ENCODE results near the gene TSBP1.
"Not testable (repeated sequence)": the region's sequence is repeated elsewhere in the genome, so short reads cannot be mapped to it uniquely, and the experiment has no call there.

Gene TSBP1

GRCh38 chr6:32298632-32299336 is 72.9 kb downstream of the TSBP1 start:
- no peak for DNase-seq
- in situ Hi-C loops (cut with HindIII; ENCODE audit: low pct_ligation_motif_present, low pct_unique_long_range_greater_than_20kb, low sequenced_read_pairs) = no loop called here

- in situ Hi-C loops (cut with HindIII; ENCODE audit: low pct_ligation_motif_present, low pct_unique_long_range_greater_than_20kb, low sequenced_read_pairs); DNase-seq: not testable (repeated sequence)
Measured at GRCh38 chr6:32294980-32295379, 76.7 kb downstream of the TSBP1 start.

DNA sequence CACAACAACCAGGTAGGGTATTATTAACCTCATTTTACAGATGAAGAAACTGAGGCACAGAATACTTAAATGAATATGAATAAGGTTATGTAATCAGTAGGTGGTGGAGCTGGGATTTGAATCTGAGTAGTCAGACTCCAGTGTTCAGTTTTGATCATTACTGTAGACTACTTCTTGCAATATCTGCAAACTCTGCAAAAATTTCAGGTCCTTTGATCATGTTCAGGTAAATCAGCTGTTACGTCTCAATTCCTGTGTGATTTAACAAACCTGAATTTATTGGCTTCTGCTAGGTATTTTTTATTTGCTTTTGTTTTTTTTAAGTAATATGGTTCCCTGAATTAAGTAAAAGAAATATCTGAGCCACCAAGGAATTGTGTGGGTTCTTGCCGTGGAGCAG is 77.1 kb downstream of the TSBP1 start:
- in situ Hi-C loops (cut with HindIII; ENCODE audit: low pct_ligation_motif_present, low pct_unique_long_range_greater_than_20kb, low sequenced_read_pairs) = no loop called here
- DNase-seq = no peak

GRCh38 chr6:32293695-32294094 is 78.0 kb downstream of the TSBP1 start:
- in situ Hi-C loops (cut with HindIII; ENCODE audit: low pct_ligation_motif_present, low pct_unique_long_range_greater_than_20kb, low sequenced_read_pairs) = no loop called here

DNA sequence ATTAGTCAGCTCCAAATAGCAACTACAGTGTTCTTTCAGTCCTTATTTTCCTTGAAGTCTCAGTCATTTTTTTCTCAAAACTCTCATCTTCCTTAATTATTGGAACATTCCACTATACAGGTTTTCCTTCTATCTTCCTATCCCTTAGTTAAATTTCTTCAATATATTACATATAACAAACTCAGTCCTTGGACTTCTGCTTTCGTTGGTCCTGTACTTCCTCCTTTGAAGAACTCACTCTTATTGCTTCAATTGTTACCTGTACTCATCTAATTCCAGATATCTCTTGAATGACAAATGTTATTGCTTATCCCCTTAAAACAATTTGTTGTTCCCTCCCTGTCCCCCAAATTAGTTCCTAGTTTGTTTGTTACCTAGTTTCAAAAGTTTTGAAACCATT is 80.2 kb downstream of the TSBP1 start:
- no peak for DNase-seq
- in situ Hi-C loops (cut with HindIII; ENCODE audit: low pct_ligation_motif_present, low pct_unique_long_range_greater_than_20kb, low sequenced_read_pairs) = no loop called here

More at GRCh38 chr6:32293695-32294094, 78.0 kb downstream of the TSBP1 start:
- no peak for DNase-seq

- no peak for DNase-seq
- in situ Hi-C loops (cut with HindIII; ENCODE audit: low pct_ligation_motif_present, low pct_unique_long_range_greater_than_20kb, low sequenced_read_pairs) = no loop called here
Measured at GRCh38 chr6:32290886-32291450, 80.7 kb downstream of the TSBP1 start.

DNA sequence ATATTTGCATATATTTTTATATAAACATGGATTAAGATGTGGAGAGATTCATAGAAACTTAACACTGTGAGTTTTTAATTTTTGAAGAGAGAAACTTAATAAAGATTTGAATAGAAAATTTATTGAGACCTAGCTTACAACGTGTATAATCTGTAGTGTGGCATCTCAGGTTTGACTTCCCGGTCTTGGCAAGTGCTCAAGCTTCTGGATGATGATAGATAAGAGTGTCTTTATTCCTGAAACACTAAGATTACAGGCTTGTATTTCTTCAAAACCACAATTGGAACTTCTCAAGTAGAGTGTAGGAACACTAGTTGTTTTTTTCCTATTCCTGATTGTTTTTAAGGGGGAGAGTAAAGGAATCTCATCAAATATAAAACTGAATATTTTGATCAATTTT is 83.3 kb downstream of the TSBP1 start:
- no peak for DNase-seq
- in situ Hi-C loops (cut with HindIII; ENCODE audit: low pct_ligation_motif_present, low pct_unique_long_range_greater_than_20kb, low sequenced_read_pairs) = no loop called here

GRCh38 chr6:32273801-32274577 is 97.7 kb downstream of the TSBP1 start:
- DNase-seq; in situ Hi-C loops (cut with HindIII; ENCODE audit: low pct_ligation_motif_present, low pct_unique_long_range_greater_than_20kb, low sequenced_read_pairs): not testable (repeated sequence)

- no peak for DNase-seq
- in situ Hi-C loops (cut with HindIII; ENCODE audit: low pct_ligation_motif_present, low pct_unique_long_range_greater_than_20kb, low sequenced_read_pairs) = no loop called here
Measured at GRCh38 chr6:32271429-32271828, 100.3 kb downstream of the TSBP1 start.

GRCh38 chr6:32268459-32268858 is 103.2 kb downstream of the TSBP1 start:
- in situ Hi-C loops (cut with HindIII; ENCODE audit: low pct_ligation_motif_present, low pct_unique_long_range_greater_than_20kb, low sequenced_read_pairs); DNase-seq: not testable (repeated sequence)

- no peak for DNase-seq
- in situ Hi-C loops (cut with HindIII; ENCODE audit: low pct_ligation_motif_present, low pct_unique_long_range_greater_than_20kb, low sequenced_read_pairs) = no loop called here
Measured at GRCh38 chr6:32267035-32267434, 104.7 kb downstream of the TSBP1 start.

- DNase-seq; in situ Hi-C loops (cut with HindIII; ENCODE audit: low pct_ligation_motif_present, low pct_unique_long_range_greater_than_20kb, low sequenced_read_pairs): not testable (repeated sequence)
Measured at GRCh38 chr6:32257262-32257661, 114.4 kb downstream of the TSBP1 start.

DNA sequence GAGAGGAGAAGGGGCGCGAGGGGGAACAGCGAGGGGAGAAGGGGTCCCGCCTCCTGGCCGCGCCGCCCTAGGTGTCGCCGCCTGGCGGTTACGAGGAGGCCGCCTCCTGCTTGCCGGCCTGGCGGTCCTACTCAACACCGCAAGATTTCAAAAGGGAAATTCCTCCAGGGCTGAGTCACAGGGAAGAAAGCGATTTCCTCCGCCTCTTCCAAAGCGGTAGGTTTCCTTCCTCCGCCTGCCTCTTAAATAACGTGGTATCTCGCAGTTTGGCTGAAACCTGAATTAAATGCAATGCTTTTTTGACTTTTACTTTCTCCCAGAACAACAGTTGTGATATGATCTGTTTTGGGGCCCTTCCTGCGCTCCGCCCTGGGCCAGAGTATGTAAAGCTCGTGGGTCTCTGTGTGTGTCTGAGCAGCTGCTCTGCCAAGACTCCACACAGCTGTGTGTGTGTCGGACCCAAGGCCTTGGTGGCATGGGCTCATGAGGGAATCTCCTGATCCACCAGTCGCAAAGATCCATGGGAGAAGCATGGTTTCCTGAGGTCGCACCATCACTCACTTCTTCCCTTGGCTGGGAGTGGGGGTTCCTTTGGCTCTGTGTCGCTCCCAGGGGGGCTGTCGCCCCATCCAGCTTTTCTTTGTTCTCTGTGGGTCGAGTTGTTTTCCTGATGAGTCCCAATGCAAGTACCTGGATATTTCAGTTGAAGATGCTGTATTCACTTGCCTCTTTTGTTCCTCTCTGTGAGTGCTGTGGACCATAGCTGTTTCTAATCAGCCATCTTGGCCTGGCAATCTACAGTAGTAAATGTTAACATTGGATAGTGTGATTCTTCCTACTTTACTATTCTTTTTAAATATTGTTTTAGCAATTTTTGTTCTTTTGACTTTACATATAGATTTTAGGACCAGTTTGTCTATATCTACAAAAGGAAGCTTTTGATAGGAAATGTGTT is 116.2 kb downstream of the TSBP1 start:
- in situ Hi-C loops (cut with HindIII; ENCODE audit: low pct_ligation_motif_present, low pct_unique_long_range_greater_than_20kb, low sequenced_read_pairs) = no loop called here
- peak; percentile 91 for DNase-seq

- in situ Hi-C loops (cut with HindIII; ENCODE audit: low pct_ligation_motif_present, low pct_unique_long_range_greater_than_20kb, low sequenced_read_pairs) = no loop called here
- DNase-seq = no peak
Measured at GRCh38 chr6:32254761-32255198, 116.9 kb downstream of the TSBP1 start.

DNA sequence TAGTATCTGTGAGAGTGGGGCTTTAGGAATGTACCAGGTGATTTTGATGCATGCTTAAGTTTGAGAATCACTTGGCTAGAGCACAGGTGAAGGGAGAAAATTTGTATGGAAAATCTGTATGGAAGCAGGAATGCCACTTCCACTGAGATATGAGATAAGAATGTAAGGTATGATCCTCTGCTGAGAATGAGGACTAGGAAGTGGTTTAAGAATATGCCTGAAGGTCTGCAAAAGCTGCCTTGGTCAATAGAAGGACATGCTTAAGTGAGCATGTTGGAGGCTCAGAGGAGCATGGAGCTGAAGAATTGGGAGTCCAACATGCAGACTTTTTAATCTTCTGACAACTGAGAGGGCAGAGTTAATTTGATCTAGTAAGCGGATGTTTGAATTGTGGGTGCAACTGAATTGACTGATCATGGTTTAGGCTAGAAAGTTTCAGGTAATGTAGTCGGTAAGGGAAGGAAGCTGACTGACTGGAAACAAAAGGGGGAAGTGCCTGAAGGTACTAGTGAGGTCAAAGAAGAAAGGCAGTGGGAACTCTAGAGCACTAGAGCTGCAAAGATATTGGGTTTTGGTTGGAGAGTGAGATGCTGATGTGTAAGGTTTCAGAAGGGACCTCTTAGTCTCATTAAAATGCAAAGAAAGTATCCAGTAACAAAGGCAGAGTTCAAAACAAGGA is 119.2 kb downstream of the TSBP1 start:
- in situ Hi-C loops (cut with HindIII; ENCODE audit: low pct_ligation_motif_present, low pct_unique_long_range_greater_than_20kb, low sequenced_read_pairs) = no loop called here
- DNase-seq = no peak

DNA sequence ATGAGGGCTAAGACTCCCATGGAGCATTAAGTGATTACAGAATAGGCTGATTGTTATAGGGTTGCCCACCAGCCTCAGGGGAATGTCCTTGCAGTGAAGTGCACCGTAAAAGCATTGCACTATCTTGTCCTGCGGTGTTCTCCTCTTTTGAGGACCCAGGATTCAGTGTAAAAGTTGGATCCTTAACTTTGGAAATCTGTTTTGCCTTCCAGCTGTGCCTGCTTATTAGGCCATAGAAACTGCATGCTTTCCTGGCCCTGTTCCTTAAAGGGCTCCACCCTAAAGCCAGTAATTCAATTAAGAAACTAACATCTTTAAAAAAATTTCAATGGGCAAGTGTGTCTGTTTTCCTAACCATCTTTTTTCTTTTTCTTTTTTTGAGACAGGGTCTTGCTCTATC is 122.4 kb downstream of the TSBP1 start:
- in situ Hi-C loops (cut with HindIII; ENCODE audit: low pct_ligation_motif_present, low pct_unique_long_range_greater_than_20kb, low sequenced_read_pairs) = no loop called here
- no peak for DNase-seq

- no peak for DNase-seq
- in situ Hi-C loops (cut with HindIII; ENCODE audit: low pct_ligation_motif_present, low pct_unique_long_range_greater_than_20kb, low sequenced_read_pairs) = no loop called here
Measured at GRCh38 chr6:32247401-32247800, 124.3 kb downstream of the TSBP1 start.

- DNase-seq = peak; percentile 62
- in situ Hi-C loops (cut with HindIII; ENCODE audit: low pct_ligation_motif_present, low pct_unique_long_range_greater_than_20kb, low sequenced_read_pairs) = no loop called here
Measured at GRCh38 chr6:32244946-32245398, 126.7 kb downstream of the TSBP1 start.
